Lower lobe of right lung (tissue), 2 donors: Measurements from ENCODE around the gene PNPLA6. TPM values are rescaled to one million over a fixed set of nuclear protein-coding genes. Genes with fewer than 3 reads are reported as not detected.

ENCODE experiments used
- ATAC-seq, 2 donors: fragments of 200-7000 bp; cut with Tn5 transposase; one replicate each; pipeline ENCODE4 v1.9.1; 2020 to 2022; ENCODE audit warnings: mild to moderate bottlenecking in 2 of 2, moderate library complexity in 2 of 2
- DNase-seq: peaks from one replicate; pipeline ENCODE4 v3.0.0-alpha.2; 2020
- H3K27ac ChIP-seq: fragments of 200-600 bp; one replicate; pipeline ENCODE4 v1.8.0; 2022
- H3K27me3 ChIP-seq: fragments of 200-600 bp; one replicate; pipeline ENCODE4 v1.8.0; 2022; ENCODE audit warnings: low read depth
- H3K36me3 ChIP-seq: fragments of 200-600 bp; one replicate; pipeline ENCODE4 v1.8.0; 2022; ENCODE audit warnings: mild to moderate bottlenecking
- H3K4me1 ChIP-seq: fragments of 200-600 bp; one replicate; pipeline ENCODE4 v1.8.0; 2022
- H3K4me3 ChIP-seq: fragments of 200-600 bp; one replicate; pipeline ENCODE4 v1.8.0; 2022; ENCODE audit warnings: mild to moderate bottlenecking
- H3K9me3 ChIP-seq: fragments of 200-600 bp; one replicate; pipeline ENCODE4 v1.8.0; 2022
- intact Hi-C: fragments of 100-400 bp; cut with DNase I; formaldehyde crosslinking; loops from one replicate; pipeline ENCODE4 v1.11.0; 2022
- total RNA-seq: library from RNA; stranded (reverse); fragmentation: NEBNext Ultra II Directional; extraction: Animal tissue kit (Norgen Biotek cat#: 25700); gene quantifications from one replicate; pipeline ENCODE4 v1.2.1, GENCODE V29; 2021
- TF ChIP-seq, protein P1 (sequence below): fragments of 200-600 bp; IDR thresholded peaks from one replicate; pipeline ENCODE4 v1.8.0; 2022; ENCODE audit warnings: antibody characterized with exemption, mild to moderate bottlenecking
- donor health status: DM: no; HTN: yes; CAD: no; lungs with severe emphysema.

The PNPLA6 gene
- total RNA-seq, 1 donor from 2014 or later, result 289 TPM

DNA sequence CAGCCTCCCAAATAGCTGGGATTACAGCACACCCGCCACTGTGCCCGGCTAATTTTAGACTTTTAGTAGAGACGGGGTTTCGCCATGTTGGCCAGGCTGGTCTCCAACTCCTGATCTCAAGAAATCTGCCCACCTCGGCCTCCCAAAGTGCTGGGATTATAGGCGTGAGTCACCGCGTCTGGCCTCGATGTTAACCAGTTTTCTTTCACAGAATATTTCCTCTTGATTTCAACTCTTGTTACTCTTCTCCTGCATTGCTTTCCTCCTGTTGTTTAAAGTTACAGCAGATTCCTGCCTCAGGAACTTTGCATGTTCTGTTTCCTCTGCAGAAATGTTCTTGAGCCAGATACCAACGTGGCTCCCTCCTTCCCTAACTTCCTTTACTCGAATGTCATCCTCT is 43.0 kb upstream of the PNPLA6 start:
- DNase-seq (no peak), ATAC-seq (no peak)
- H3K4me1 ChIP-seq, result peaks cover 27% of the 10 kb centered on the region
- intact Hi-C loops, result no loop called here
- no peak overlapping the region for H3K4me3 ChIP-seq
- no peaks in the 10 kb centered on the region for H3K36me3 ChIP-seq
- H3K27me3 ChIP-seq, result no peaks in the 10 kb centered on the region
- TF ChIP-seq, protein P1, sequence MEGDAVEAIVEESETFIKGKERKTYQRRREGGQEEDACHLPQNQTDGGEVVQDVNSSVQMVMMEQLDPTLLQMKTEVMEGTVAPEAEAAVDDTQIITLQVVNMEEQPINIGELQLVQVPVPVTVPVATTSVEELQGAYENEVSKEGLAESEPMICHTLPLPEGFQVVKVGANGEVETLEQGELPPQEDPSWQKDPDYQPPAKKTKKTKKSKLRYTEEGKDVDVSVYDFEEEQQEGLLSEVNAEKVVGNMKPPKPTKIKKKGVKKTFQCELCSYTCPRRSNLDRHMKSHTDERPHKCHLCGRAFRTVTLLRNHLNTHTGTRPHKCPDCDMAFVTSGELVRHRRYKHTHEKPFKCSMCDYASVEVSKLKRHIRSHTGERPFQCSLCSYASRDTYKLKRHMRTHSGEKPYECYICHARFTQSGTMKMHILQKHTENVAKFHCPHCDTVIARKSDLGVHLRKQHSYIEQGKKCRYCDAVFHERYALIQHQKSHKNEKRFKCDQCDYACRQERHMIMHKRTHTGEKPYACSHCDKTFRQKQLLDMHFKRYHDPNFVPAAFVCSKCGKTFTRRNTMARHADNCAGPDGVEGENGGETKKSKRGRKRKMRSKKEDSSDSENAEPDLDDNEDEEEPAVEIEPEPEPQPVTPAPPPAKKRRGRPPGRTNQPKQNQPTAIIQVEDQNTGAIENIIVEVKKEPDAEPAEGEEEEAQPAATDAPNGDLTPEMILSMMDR, result no peak
- H3K27ac ChIP-seq, result peak overlapping the region; percentile 51
- H3K9me3 ChIP-seq, result no peaks in the 10 kb centered on the region

DNA sequence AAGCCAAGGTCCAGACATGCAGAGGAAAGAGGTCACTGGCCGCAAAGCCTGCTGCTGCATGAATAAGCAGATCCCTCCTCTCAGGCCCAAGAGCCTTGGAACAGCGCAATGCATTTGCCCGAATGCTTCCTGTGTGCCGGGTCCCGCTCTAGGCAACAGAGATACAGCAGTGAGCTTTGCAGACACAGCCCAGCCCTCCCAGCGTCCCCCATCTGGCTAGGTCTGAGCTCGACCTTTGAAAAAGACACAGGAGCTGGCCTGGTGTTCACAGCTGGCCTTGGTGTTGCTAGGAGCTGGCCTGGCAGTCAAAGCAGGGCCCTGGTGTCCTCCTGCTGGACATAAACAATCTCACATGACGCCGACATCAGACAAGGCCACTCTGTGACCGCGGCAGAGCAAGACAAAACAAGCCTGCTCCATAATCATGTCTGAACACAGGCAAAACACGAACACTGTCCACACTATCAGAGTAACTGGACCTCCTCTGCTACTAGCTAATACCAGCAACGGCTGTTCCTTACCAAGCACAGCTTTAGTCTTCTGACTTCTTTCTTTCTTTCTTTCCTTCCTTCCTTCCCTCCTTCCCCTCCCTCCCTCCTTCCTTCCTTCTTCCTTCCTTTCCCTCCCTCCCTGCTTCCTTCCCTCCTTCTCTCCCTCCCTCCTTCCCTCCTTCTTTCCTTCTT is 41.0 kb upstream of the PNPLA6 start:
- Histone ChIP-seq H3K9me3 (no peaks in the 10 kb centered on the region), H3K27ac (peak overlapping the region; percentile 69), H3K27me3 (no peaks in the 10 kb centered on the region), H3K4me3 (no peak overlapping the region), H3K36me3 (no peaks in the 10 kb centered on the region), H3K4me1 (peaks cover 22% of the 10 kb centered on the region)
- intact Hi-C loops, result no loop called here
- ATAC-seq, result peak in 1 of 2 donors; percentile 62
- TF ChIP-seq, protein P1, result peak; percentile 19
- DNase-seq, result no peak

DNA sequence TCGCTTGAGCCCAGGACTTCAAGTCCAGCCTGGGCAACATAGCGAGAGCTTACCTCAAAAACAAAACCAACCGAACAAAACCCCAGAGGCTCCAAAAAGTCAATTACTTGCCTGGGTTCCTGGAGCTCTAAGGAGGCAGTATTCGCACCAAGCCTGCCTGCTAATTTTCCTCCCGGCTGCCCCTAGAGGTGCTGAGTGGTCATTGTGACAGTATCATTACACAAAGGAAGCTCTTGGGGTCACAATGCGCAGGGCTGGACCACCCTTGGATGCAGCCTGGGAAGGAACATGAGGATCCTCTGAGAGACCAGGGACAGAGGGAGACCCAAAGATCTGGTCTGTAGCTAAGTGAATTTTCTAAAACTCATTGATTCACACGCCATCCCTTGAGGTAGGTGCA is 38.2 kb upstream of the PNPLA6 start:
- DNase-seq (no peak), ATAC-seq (no peak)
- intact Hi-C loops, result no loop called here

DNA sequence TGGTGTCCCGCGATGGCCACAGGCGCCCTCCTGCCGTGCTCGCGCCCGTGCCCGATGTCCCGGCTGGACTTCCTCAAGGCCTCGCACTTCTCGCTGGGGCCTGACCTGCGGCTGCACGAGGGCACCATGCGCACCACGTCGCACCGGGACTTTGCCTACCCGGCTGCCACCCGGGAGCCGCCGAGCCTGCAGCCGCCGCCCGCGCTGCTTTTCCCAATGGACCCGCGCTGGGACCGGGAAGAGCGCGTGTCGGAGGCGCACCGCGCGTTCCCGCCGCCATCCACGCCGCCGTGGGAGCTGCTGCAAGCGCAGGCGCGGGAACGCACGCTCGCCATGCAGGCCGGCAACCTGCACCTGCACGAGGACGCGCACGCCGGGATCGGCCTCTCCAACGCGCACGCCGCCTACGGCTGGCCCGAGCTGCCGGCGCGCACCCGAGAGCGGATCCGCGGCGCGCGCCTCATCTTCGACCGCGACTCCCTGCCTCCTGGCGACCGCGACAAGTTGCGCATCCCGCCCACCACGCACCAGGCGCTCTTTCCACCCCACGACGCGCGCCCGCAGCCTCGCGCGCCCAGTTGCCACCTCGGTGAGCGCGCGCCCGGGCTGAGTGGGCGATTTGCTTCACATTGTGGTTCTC is 34.6 kb upstream of the PNPLA6 start:
- intact Hi-C loops, result no loop called here
- Histone ChIP-seq H3K4me3 (peak overlapping the region; percentile 49), H3K9me3 (no peaks in the 10 kb centered on the region), H3K36me3 (no peaks in the 10 kb centered on the region), H3K4me1 (peaks cover 18% of the 10 kb centered on the region), H3K27me3 (peaks cover 28% of the 10 kb centered on the region), H3K27ac (no peak overlapping the region)
- ATAC-seq, result peak; percentile 59 to 69
- TF ChIP-seq, protein P1, result no peak
- peak; percentile 59 for DNase-seq

More for the DNA sequence above, 38.2 kb upstream of the PNPLA6 start:
- no peaks in the 10 kb centered on the region for H3K9me3 ChIP-seq
- no peak overlapping the region for H3K27ac ChIP-seq
- H3K27me3 ChIP-seq, result peaks cover 21% of the 10 kb centered on the region
- no peaks in the 10 kb centered on the region for H3K36me3 ChIP-seq
- peaks cover 30% of the 10 kb centered on the region for H3K4me1 ChIP-seq
- H3K4me3 ChIP-seq, result no peak overlapping the region
- TF ChIP-seq, protein P1, result no peak

DNA sequence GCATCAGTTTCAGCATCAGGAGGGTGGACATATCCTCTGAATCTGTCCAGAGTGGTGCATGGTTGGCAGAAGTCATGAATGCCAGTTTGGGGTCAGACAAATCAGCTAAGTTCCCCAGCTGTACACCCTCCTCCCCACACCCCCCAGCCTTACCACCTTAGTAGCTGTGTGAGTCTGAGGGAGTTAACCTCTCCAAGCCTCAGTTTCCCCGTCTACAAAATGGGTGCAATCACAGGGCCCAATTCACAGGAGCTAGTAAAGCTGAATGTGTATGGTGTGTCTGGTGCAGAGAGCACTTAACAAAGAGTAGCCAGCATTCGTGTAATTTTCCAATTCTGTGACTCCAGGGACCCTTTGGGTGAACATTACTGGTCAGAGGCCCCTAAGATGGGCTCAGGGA is 33.0 kb upstream of the PNPLA6 start:
- peaks cover 19% of the 10 kb centered on the region for H3K4me1 ChIP-seq
- TF ChIP-seq, protein P1, result no peak
- H3K36me3 ChIP-seq, result no peaks in the 10 kb centered on the region
- no peak for DNase-seq
- ATAC-seq, result no peak
- intact Hi-C loops, result no loop called here
- no peak overlapping the region for H3K4me3 ChIP-seq
- peaks cover 28% of the 10 kb centered on the region for H3K27me3 ChIP-seq
- H3K27ac ChIP-seq, result no peak overlapping the region
- no peaks in the 10 kb centered on the region for H3K9me3 ChIP-seq
